A204.1 (cell line): ENCODE results near the gene SDCCAG8.
A peak's percentile ranks its signal among the peaks of the same experiment; 100 is the strongest.
"Not testable (repeated sequence)": the region's sequence is repeated elsewhere in the genome, so short reads cannot be mapped to it uniquely, and the experiment has no call there.

Experiments used
- FAIRE-seq: peaks from 2 replicates; lab custom pipeline; 2012; peaks lifted over from hg19 to GRCh38; lab: Jason Lieb, UNC

Gene SDCCAG8

GRCh38 chr1:243255791-243256512 lies at the start of gene SDCCAG8:
SDCCAG8 (plus strand) TSS chr1:243256041; CDS start chr1:243256174, 133 bp downstream.
- peak; percentile 97 for FAIRE-seq

GRCh38 chr1:243211984-243212383 lies 43.9 kb upstream of the SDCCAG8 start:
- not testable (repeated sequence) for FAIRE-seq

GRCh38 chr1:243213045-243213787 lies 42.6 kb upstream of the SDCCAG8 start:
- no peak for FAIRE-seq

- not testable (repeated sequence) for FAIRE-seq
Measured at GRCh38 chr1:243215276-243215875, 40.5 kb upstream of the SDCCAG8 start.

GRCh38 chr1:243216741-243217140 lies 39.1 kb upstream of the SDCCAG8 start:
- no peak for FAIRE-seq

- no peak for FAIRE-seq
Measured at GRCh38 chr1:243217349-243217748, 38.5 kb upstream of the SDCCAG8 start.

GRCh38 chr1:243218059-243218458 lies 37.8 kb upstream of the SDCCAG8 start:
- FAIRE-seq = no peak

- FAIRE-seq = no peak
Measured at GRCh38 chr1:243227622-243228021, 28.2 kb upstream of the SDCCAG8 start.

- FAIRE-seq = no peak
Measured at GRCh38 chr1:243229526-243229925, 26.3 kb upstream of the SDCCAG8 start.

- no peak for FAIRE-seq
Measured at GRCh38 chr1:243230914-243231313, 24.9 kb upstream of the SDCCAG8 start.

- no peak for FAIRE-seq
Measured at GRCh38 chr1:243233908-243234307, 21.9 kb upstream of the SDCCAG8 start.

GRCh38 chr1:243234978-243235647 lies 20.7 kb upstream of the SDCCAG8 start:
- FAIRE-seq = peak; percentile 3

GRCh38 chr1:243236604-243237252 lies 19.1 kb upstream of the SDCCAG8 start:
- FAIRE-seq = no peak

GRCh38 chr1:243244432-243244841 lies 11.4 kb upstream of the SDCCAG8 start:
- no peak for FAIRE-seq

GRCh38 chr1:243246916-243247315 lies 8.9 kb upstream of the SDCCAG8 start:
- no peak for FAIRE-seq

- FAIRE-seq = no peak
Measured at GRCh38 chr1:243247901-243248300, 7.9 kb upstream of the SDCCAG8 start.

- no peak for FAIRE-seq
Measured at GRCh38 chr1:243249214-243249613, 6.6 kb upstream of the SDCCAG8 start.

GRCh38 chr1:243250102-243250501 lies 5.7 kb upstream of the SDCCAG8 start:
- no peak for FAIRE-seq

- FAIRE-seq = no peak
Measured at GRCh38 chr1:243251539-243251938, 4.3 kb upstream of the SDCCAG8 start.

- no peak for FAIRE-seq
Measured at GRCh38 chr1:243253211-243253925, 2.5 kb upstream of the SDCCAG8 start.

- no peak for FAIRE-seq
Measured at GRCh38 chr1:243253926-243254232, 2.0 kb upstream of the SDCCAG8 start.
